GM21576 (cell line): Measurements from ENCODE around the gene FREY1.

ENCODE experiments used
- ATAC-seq: cut with Tn5 transposase; IDR thresholded peaks from one replicate; pipeline ENCODE4 v1.9.1; 2021; ENCODE audit warnings: mild to moderate bottlenecking, moderate library complexity; ENCODE audit not compliant: unreplicated experiment

FREY1 gene

GRCh38 chr11:45929486-45930030 lies 22.5 kb upstream of the FREY1 start:
- no peak for ATAC-seq

DNA sequence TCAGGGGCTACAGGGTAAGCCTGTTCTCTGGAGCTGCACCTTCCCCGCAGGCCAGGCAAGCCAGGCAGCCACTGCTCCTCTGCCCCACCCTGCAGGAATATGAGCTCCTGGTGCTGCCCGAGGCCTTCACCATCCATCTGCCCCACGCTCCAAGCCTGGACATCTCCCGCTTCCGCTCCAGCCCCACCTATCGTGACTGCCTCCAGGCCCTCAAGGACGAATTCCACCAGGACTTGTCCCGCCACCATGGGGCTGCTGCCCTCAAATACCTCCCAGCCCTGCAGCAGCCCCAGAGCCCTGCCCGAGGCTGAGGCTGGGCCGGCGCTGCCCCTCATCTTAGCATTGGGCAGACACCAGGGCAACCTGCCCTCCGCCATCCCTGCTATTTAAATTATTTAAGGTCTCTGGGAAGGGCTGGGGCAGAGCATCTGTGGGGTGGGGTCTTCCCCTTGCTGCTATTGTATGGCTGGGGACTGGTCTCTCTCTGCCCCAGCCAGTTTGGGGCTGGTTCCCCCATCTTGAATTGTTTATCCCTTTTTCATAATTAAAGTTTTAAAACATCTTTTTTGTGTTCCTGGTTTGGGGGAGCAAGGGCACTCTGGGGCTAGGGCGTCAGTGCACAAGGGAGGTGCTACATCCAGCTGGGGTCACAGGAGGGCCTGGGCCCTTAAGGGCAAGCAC lies 21.6 kb upstream of the FREY1 start:
- no peak for ATAC-seq

DNA sequence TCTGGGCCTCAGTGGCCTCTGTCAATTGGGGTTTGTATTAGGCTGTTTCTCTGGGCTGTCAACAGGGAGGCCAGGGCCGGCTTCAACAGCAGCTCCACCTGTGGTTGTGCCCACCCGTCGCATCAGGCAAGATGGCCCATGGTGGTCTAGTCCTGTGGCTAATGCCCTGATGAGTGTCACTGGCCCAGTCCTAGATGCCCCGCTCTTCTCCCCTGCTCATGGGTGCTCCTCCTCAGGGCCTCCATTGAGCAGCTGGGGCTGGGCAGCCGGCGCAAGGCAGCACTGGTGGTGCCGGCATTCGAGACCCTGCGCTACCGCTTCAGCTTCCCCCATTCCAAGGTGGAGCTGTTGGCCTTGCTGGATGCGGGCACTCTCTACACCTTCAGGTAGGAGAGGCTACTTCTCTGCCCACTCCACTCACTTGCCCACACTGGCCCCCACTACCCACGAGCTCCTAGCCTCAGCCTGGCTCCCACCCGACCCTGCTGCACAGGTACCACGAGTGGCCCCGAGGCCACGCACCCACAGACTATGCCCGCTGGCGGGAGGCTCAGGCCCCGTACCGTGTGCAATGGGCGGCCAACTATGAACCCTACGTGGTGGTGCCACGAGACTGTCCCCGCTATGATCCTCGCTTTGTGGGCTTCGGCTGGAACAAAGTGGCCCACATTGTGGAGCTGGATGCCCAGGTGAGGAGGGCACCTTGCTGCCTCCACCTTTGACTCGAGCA lies 20.8 kb upstream of the FREY1 start:
- ATAC-seq: no peak

DNA sequence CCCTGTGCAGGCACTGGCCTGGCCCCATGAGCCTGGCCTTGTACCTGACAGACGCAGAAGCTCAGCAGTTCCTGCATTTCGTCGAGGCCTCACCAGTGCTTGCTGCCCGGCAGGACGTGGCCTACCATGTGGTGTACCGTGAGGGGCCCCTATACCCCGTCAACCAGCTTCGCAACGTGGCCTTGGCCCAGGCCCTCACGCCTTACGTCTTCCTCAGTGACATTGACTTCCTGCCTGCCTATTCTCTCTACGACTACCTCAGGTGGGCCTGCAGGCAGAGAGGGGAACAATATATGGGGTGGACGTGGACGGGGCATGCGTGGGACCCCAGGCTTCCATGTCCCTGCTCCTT lies 20.2 kb upstream of the FREY1 start:
- no peak for ATAC-seq

DNA sequence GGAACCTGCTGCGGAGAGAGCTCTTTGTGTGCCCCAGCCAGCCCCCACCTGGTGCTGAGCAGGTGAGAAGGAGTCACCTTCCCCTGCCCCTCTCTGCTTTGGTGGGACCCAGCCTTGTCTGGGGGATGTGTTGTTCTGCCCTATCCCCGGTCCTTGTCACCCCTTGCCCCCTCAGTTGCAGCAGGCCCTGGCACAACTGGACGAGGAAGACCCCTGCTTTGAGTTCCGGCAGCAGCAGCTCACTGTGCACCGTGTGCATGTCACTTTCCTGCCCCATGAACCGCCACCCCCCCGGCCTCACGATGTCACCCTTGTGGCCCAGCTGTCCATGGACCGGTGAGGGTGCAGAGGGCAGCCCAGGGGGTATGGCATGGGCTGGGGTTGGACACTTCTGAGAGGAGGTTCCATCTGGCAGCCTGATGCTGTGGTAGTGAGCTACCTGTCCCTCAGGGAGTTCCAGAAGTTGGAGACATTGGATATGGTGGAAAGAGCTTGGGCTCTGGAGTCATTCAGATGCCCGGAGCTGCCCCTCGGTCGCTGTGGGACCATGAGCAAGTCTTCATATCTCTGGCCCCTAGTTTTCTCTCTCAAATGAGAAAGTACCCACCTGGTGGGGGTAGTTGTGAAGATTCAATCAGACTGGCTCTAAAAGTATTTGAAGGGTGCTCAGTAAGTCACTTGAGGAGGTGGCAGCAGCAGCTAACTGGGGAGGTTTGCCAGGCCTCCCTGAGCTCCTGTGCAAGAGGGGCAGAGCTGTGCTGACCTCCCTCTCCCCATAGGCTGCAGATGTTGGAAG lies 19.7 kb upstream of the FREY1 start:
- no peak for ATAC-seq

GRCh38 chr11:45926001-45926401 lies 18.9 kb upstream of the FREY1 start:
- no peak for ATAC-seq

GRCh38 chr11:45925550-45925949 lies 18.5 kb upstream of the FREY1 start:
- ATAC-seq: no peak

GRCh38 chr11:45924927-45925326 lies 17.9 kb upstream of the FREY1 start:
- ATAC-seq: no peak

DNA sequence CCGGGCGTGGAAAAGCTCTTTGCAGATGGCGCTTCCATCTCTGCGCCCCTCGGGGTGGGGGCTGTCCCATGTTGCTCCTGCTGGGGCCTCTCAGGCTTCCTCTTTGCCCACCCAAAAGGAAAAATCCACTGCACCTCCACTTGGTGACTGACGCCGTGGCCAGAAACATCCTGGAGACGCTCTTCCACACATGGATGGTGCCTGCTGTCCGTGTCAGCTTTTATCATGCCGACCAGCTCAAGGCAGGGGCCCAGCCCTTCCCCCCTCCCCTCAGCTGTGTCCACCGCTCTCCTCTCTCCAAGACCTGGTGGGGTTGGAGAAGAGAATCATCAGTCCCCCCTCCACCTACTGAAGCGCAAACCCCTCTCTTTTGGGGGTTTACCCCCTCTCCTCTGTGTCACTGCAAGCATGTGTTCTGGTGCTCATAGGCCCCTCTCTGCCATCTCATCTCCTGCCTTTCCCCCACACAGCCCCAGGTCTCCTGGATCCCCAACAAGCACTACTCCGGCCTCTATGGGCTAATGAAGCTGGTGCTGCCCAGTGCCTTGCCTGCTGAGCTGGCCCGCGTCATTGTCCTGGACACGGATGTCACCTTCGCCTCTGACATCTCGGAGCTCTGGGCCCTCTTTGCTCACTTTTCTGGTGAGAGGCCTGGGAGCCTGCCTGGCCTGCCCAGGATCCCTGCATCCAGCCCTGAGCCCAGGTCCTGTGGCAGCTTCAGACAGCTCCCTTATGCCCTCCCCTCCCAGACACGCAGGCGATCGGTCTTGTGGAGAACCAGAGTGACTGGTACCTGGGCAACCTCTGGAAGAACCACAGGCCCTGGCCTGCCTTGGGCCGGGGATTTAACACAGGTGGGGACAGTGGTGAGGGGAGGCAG lies 17.2 kb upstream of the FREY1 start:
- no peak for ATAC-seq

GRCh38 chr11:45922425-45923082 lies 15.5 kb upstream of the FREY1 start, which contains the start of gene LARGE2:
Gene LARGE2 (plus strand): TSS chr11:45922656. CDS start chr11:45922883, 227 bp downstream.
- ATAC-seq: no peak

- ATAC-seq: no peak
Measured at GRCh38 chr11:45921561-45922424, 14.7 kb upstream of the FREY1 start.

DNA sequence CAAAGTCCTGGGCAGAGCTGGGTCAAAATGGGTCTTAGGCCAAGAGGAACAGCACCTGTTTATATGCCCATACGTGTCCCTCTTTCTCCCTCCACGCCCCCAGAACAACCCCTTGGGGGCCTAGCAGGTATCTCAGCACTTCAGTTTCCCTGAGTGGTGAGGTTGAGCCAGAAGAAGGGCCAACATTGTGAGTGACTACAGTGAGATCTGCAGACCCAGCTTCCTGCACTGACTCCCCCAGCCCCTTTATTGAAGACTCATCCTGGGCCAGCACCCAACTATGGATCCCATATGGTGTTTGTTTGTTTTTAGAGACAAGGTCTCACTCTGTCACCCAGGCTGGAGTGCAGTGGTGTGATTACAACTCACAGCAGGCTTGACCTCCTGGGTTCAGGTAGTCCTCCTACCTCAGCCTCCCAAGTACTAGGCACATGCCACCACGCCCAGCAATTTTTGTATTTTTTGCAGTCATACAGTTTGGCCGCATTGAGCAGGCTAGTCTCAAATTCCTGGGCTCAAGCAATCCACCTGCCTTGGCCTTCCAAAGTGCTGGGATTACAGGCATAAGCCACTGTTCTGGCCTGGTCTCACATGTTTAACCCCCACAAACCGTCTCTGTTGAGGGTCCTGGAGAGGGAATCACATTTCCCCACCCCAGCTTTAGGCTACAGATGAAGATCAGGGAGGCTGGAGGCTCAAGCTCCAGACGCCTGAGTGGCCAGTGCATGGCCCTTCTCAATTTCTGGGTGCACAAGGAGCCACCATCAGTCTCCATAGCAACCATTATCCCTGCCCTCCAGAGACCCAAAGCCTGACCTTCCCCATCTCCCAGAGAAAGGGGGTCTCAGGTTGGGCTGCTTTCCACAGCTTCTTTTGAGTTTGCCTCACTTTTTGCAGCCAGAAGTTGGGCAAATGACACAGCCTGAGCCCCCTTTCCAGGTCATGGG lies 13.7 kb upstream of the FREY1 start:
- no peak for ATAC-seq

DNA sequence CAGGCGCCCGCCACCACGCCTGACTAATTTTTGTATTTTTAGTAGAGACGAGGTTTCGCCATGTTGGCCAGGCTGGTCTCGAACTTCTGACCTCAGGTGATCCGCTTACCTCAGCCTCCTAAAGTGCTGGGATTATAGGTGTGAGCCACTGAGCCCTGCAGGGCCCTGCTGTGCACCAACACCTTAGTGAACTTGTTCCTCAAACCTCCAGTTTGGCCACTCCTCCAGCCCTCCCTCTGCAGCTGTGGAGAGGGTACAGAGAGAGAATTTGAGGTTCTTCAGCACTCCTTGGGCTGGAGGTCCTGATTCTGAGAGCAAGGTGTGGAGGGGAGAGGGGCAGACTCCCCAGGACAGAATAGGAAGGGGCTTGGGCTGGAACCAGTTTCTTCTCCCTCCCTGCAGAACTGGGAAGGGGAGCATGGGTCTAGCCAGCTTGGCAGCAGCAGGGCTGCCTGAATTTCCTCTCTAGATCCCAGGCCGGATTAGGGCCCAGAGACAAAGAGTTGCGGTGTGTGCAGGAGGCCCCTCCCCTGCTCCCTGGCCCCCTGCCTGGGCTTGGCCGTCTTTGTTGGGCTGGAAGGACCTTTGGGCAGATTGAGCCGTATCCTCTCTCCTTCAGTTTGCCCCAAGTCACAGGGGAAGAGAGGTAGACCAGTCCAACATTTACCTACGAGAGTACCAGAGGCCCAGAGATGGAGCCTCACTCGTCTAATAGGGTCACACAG lies 12.9 kb upstream of the FREY1 start:
- no peak for ATAC-seq

DNA sequence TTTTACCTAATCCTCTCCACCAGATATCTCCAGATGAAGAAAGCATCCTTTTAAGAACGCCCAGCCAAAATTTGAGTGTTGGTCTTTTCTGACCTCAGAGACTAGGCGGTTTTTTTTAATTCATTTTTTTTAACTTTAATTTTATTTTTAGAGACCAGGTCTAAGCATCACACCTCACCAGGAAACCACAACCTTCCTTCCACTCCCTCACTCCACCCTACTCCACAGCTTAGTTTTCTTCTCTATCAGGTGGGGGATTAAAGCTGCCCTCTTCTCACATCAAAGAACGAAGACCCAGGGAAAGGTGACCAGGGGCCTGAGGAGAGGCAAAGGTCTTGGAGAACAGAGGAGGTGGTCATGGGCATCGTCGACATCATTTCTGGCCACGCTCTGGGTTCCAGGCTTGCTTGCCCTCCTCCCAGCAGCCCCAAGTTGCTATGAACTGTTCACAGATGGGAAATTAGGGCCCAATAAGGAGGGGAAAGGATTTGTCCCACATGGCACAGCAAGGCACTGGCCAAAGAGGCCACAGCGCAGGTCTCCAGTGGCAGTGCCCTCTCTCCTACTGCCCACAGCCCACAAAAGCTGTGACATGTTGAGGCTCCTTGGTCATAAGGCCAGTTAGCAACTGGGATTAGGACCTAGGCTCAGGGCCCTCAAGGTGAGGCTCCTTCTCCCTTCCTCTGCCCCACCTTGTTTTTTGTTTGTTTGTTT lies 12.0 kb upstream of the FREY1 start:
- no peak for ATAC-seq

DNA sequence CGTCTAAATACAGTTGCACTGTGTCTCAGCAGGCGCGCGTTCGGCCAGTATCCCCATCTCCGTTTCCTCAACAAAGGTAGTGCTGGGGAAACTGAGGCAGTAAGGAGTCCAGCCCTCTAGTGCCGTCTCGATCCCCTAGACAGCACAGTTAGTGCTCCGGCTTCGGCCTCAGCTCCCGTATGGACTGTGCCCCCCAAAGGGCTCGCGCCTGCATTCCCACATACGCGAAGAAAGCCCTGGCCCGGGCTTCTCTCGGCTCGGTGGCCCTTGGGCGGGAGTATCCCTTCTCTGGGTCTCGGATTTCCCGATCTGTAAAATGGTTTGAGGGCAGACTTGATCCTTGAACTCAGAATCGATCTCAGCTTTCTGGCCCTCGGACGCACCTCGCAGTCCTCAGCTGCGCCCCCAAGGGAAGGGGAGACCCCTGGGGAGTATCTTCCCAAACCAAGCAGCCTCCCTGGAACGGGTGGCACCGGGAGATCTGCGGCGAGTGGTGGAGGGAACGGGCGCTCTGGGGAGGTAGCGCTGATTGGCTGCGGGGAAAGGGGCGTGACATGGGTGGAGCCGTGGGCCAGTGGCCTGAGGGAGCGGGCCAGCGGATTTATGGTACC lies 11.4 kb upstream of the FREY1 start:
- ATAC-seq: peak; percentile 36

DNA sequence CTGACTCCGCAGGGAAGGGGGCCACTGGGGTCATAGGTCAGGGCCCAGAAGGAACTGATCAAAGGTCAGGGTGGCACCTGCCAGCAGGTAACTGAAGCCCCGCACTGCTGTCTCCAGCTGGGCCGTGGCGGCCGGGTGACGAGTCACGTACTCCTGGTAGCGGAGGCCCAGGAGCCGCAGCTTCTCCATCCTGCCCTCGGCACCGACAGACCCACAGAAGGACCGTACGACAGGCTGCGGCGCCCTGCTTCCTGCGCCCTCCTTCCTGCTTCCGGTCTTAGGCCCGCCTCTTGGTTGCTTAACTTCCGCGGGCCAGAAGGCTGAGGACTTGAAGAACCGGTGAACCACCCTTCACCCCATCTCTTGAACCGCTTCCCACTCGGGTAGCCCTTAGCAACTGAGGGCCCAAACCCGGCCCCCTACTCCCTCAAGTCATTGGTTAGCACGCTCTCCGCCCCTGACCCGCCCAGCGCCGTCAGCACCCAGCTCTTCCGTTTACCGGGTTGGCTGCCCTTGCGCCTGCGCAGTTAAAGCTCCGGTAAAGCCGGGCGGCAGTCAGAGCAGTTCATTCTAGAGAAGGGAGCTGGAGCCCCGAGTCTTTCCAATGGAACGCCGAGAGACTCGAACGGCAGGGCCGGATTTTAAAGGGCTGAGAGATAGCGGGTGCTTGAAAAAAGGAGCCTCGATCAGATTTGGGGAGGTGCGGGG lies 10.7 kb upstream of the FREY1 start, which contains the start of gene PEX16:
Gene PEX16, minus strand, starts transcription at position 255 of the 708 bp plus-strand sequence. Its CDS starts 66 bp downstream, at position 189.
- peak; percentile 88 for ATAC-seq
